Suprapubic skin (tissue), 4 donors: ENCODE results near the gene HSPD1. TPM values are rescaled to one million over a fixed set of nuclear protein-coding genes. Genes with fewer than 3 reads are reported as not detected.

Experiments used
- DNase-seq, 2 donors: peaks; one replicate each; pipeline ENCODE4 v3.0.0-alpha.2; 2019; ENCODE audit warnings: low spot score in 2 of 2
- H3K27ac ChIP-seq: fragments of 200-600 bp; sonication (generic); one replicate; pipeline ENCODE4 v1.5.1; 2019
- H3K27me3 ChIP-seq: fragments of 200-600 bp; sonication (generic); one replicate; pipeline ENCODE4 v1.5.1; 2019
- H3K36me3 ChIP-seq: fragments of 200-600 bp; sonication (generic); one replicate; pipeline ENCODE4 v1.5.1; 2019
- H3K4me1 ChIP-seq: fragments of 200-600 bp; sonication (generic); one replicate; pipeline ENCODE4 v1.5.1; 2019
- H3K4me3 ChIP-seq: fragments of 200-600 bp; sonication (generic); one replicate; pipeline ENCODE4 v1.5.1; 2019; ENCODE audit warnings: mild to moderate bottlenecking
- H3K9me3 ChIP-seq: fragments of 200-600 bp; sonication (generic); one replicate; pipeline ENCODE4 v1.5.1; 2019
- EP300 ChIP-seq: sonication (generic); formaldehyde crosslinking; IDR thresholded peaks from one replicate; pipeline ENCODE4 v1.6.1; 2017; ENCODE audit warnings: antibody characterized with exemption
- POLR2A ChIP-seq, 2 donors: fragments of 450-650 bp; IDR thresholded peaks; one replicate each; pipeline ENCODE4 v1.6.1; 2017; ENCODE audit warnings: antibody characterized with exemption in 2 of 2, mild to moderate bottlenecking in 2 of 2, moderate library complexity in 2 of 2
- POLR2AphosphoS5 ChIP-seq, 3 donors: sonication (generic); formaldehyde crosslinking; IDR thresholded peaks; one replicate each; pipeline ENCODE4 v1.6.1; 2017; ENCODE audit warnings: antibody characterized with exemption in 3 of 3
- WGBS: methylation state at CpG from one replicate; pipeline ENCODE4 v1.1.5; 2018; 5-methylcytosine and 5-hydroxymethylcytosine counted together
- total RNA-seq, 4 donors: library from RNA; depleted of rRNA; stranded (reverse); fragments of >200 nt; gene quantifications; one replicate each; pipeline ENCODE4 v1.1.0, GENCODE V29; 2016
- TF ChIP-seq, protein P1 (sequence below), 2 donors: fragments of 200-600 bp in 1 of 2; fragments of 450-650 bp in 1 of 2; sonication (generic) in 1 of 2; IDR thresholded peaks; one replicate each; pipeline ENCODE4 v1.5.1; 2016 to 2019; ENCODE audit warnings: antibody characterized with exemption in 2 of 2, mild to moderate bottlenecking in 1 of 2, moderate library complexity in 1 of 2

HSPD1 gene
- total RNA-seq, 4 donors from 2014 or later, result 86.9 to 148 (median 112) TPM

GRCh38 chr2:197538412-197538811 is 38.8 kb upstream of the HSPD1 start:
- DNase-seq, result no peak
- TF ChIP-seq, protein P1, sequence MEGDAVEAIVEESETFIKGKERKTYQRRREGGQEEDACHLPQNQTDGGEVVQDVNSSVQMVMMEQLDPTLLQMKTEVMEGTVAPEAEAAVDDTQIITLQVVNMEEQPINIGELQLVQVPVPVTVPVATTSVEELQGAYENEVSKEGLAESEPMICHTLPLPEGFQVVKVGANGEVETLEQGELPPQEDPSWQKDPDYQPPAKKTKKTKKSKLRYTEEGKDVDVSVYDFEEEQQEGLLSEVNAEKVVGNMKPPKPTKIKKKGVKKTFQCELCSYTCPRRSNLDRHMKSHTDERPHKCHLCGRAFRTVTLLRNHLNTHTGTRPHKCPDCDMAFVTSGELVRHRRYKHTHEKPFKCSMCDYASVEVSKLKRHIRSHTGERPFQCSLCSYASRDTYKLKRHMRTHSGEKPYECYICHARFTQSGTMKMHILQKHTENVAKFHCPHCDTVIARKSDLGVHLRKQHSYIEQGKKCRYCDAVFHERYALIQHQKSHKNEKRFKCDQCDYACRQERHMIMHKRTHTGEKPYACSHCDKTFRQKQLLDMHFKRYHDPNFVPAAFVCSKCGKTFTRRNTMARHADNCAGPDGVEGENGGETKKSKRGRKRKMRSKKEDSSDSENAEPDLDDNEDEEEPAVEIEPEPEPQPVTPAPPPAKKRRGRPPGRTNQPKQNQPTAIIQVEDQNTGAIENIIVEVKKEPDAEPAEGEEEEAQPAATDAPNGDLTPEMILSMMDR (IDR thresholded peaks at IDR 0.05), result no peak
- TF ChIP-seq POLR2AphosphoS5 (IDR thresholded peaks at IDR 0.05) (no peak), EP300 (no peak), POLR2A (IDR thresholded peaks at IDR 0.05) (no peak)
- H3K27ac ChIP-seq, result no peak overlapping the region
- no peaks in the 10 kb centered on the region for H3K4me1 ChIP-seq
- WGBS, result 72% methylated on average over 2 of the region's 2 CpGs
- H3K9me3 ChIP-seq, result no peaks in the 10 kb centered on the region
- no peaks in the 10 kb centered on the region for H3K27me3 ChIP-seq
- H3K4me3 ChIP-seq, result no peak overlapping the region
- peaks cover 55% of the 10 kb centered on the region for H3K36me3 ChIP-seq

DNA sequence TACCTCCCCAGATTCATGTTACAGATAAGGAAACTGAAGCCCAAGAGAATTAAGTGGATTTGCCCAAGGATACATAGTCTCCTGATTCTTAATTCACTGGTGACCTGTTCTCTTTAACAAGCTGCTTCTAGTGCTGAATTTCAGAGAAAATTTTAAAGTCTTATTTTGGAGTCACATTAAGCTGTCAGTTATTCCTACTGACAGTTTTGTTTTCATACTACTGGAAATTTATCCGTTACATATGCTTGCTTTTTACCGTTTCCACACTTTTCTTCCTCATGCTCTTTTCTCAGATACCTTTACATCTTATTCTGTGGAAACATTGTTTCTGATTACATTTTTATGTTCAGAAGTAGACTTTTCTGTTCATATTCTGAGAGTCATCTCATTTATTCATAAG is 17.5 kb upstream of the HSPD1 start:
- H3K27me3 ChIP-seq, result no peaks in the 10 kb centered on the region
- no peaks in the 10 kb centered on the region for H3K36me3 ChIP-seq
- H3K9me3 ChIP-seq, result no peaks in the 10 kb centered on the region
- peaks cover 26% of the 10 kb centered on the region for H3K4me1 ChIP-seq
- no peak overlapping the region for H3K27ac ChIP-seq
- WGBS, result 29% methylated on average over 2 of the region's 2 CpGs
- peak overlapping the region; percentile 94 for H3K4me3 ChIP-seq
- TF ChIP-seq POLR2AphosphoS5 (IDR thresholded peaks at IDR 0.05), result no peak
- TF ChIP-seq EP300, result no peak
- TF ChIP-seq, protein P1 (IDR thresholded peaks at IDR 0.05), result no peak
- TF ChIP-seq POLR2A (IDR thresholded peaks at IDR 0.05), result no peak
- DNase-seq, result no peak

DNA sequence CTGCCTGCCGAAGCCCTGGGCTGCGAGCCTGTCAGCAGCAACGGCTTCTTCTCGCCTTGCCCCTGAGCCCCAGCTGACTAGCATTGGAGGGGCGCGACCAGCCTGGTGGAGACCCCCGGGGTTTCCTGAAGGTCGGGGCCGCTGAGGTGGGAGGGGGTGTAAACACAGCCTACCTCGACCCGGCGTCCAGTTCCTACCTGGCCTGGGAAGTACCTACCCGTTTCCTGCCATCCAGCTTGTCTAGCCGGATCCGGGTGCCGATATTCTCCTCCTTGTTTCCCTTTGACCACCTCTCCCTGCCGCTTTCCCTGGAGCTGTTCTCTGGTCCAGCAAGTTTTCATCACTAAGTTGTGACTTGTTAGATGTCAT is 16.7 kb upstream of the HSPD1 start:
- TF ChIP-seq POLR2A (IDR thresholded peaks at IDR 0.05) (no peak), EP300 (no peak)
- TF ChIP-seq, protein P1 (IDR thresholded peaks at IDR 0.05), result no peak
- WGBS, result 0% methylated on average over 7 of the region's 17 CpGs
- H3K4me3 ChIP-seq, result peak overlapping the region; percentile 94
- H3K9me3 ChIP-seq, result no peaks in the 10 kb centered on the region
- peaks cover 26% of the 10 kb centered on the region for H3K4me1 ChIP-seq
- peak; percentile 80 to 82 for DNase-seq
- H3K36me3 ChIP-seq, result no peaks in the 10 kb centered on the region
- H3K27ac ChIP-seq, result peak overlapping the region; percentile 90
- H3K27me3 ChIP-seq, result no peaks in the 10 kb centered on the region

GRCh38 chr2:197515739-197516392 is 16.2 kb upstream of the HSPD1 start, which contains the start of gene MOB4:
Gene MOB4, plus strand, starts transcription at chr2:197516066. Its CDS starts 21 bp downstream, at chr2:197516087.
- H3K9me3 ChIP-seq, result no peaks in the 10 kb centered on the region
- DNase-seq, result peak; percentile 96
- H3K27me3 ChIP-seq, result no peaks in the 10 kb centered on the region
- H3K27ac ChIP-seq, result peak within 1 kb of the TSS; percentile 90
- peak; percentile 79 to 97 (median 94) for TF ChIP-seq POLR2AphosphoS5 (IDR thresholded peaks at IDR 0.05)
- TF ChIP-seq, protein P1 (IDR thresholded peaks at IDR 0.05), result no peak
- no peak for TF ChIP-seq EP300
- peak; percentile 65 to 88 for TF ChIP-seq POLR2A (IDR thresholded peaks at IDR 0.05)
- H3K4me3 ChIP-seq, result peak within 1 kb of the TSS; percentile 94
- WGBS, result 1% methylated on average over 31 of the region's 66 CpGs
- H3K36me3 ChIP-seq, result no peaks in the 10 kb centered on the region
- peaks cover 26% of the 10 kb centered on the region for H3K4me1 ChIP-seq

- peaks cover 26% of the 10 kb centered on the region for H3K4me1 ChIP-seq
Measured at GRCh38 chr2:197515315-197515738, 15.7 kb upstream of the HSPD1 start.

More at GRCh38 chr2:197515315-197515738, 15.7 kb upstream of the HSPD1 start:
- TF ChIP-seq, protein P1 (IDR thresholded peaks at IDR 0.05), result no peak
- TF ChIP-seq POLR2A (IDR thresholded peaks at IDR 0.05) (no peak), POLR2AphosphoS5 (IDR thresholded peaks at IDR 0.05) (no peak), EP300 (no peak)
- WGBS, result 2% methylated on average over 16 of the region's 16 CpGs
- peak overlapping the region; percentile 94 for H3K4me3 ChIP-seq
- H3K27me3 ChIP-seq, result no peaks in the 10 kb centered on the region
- DNase-seq, result no peak
- no peaks in the 10 kb centered on the region for H3K9me3 ChIP-seq
- H3K36me3 ChIP-seq, result no peaks in the 10 kb centered on the region
- peak overlapping the region; percentile 90 for H3K27ac ChIP-seq
